GM23338 (cell line): ENCODE measurements around the gene PLD2. TPM values are rescaled to one million over a fixed set of nuclear protein-coding genes. Genes with fewer than 3 reads are reported as not detected.

Experiments
- ATAC-seq: fragments of 200-7000 bp; cut with Tn5 transposase; 3 replicates; pipeline ENCODE4 v1.9.1; 2020
- DNase-seq: peaks from one replicate; pipeline ENCODE4 v3.0.0-alpha.2; 2015; ENCODE audit warnings: low spot score
- H2AFZ ChIP-seq: fragments of 200-600 bp; sonication (generic); 2 replicates; pipeline ENCODE4 v1.8.0; 2016; ENCODE audit warnings: antibody characterized with exemption, mild to moderate bottlenecking, moderate library complexity
- H3F3A ChIP-seq: fragments of 200-600 bp; sonication (generic); replicated peaks from 2 replicates; pipeline ENCODE4 v1.8.0; 2017; ENCODE audit warnings: antibody characterized with exemption, mixed run types, low read depth
- H3K27ac ChIP-seq: fragments of 200-600 bp; sonication (generic); 2 replicates; pipeline ENCODE4 v1.6.1; 2016; ENCODE audit warnings: low read depth
- H3K27me3 ChIP-seq: fragments of 200-600 bp; sonication (generic); 2 replicates; pipeline ENCODE4 v1.8.0; 2016; ENCODE audit warnings: mild to moderate bottlenecking, mixed run types, moderate library complexity; ENCODE audit not compliant: insufficient read depth
- H3K36me3 ChIP-seq: fragments of 200-600 bp; sonication (generic); 2 replicates; pipeline ENCODE4 v1.8.0; 2016; ENCODE audit warnings: mild to moderate bottlenecking; ENCODE audit not compliant: insufficient read depth
- H3K4me1 ChIP-seq: fragments of 200-600 bp; sonication (generic); 2 replicates; pipeline ENCODE4 v1.8.0; 2016; ENCODE audit warnings: mild to moderate bottlenecking, moderate library complexity; ENCODE audit not compliant: insufficient read depth
- H3K4me2 ChIP-seq: fragments of 200-600 bp; sonication (generic); 2 replicates; pipeline ENCODE4 v1.7.1; 2017; ENCODE audit warnings: mixed run types
- H3K4me3 ChIP-seq: fragments of 200-600 bp; sonication (generic); 2 replicates; pipeline ENCODE4 v1.6.1; 2016; ENCODE audit warnings: mixed run types
- H3K79me2 ChIP-seq: fragments of 200-600 bp; sonication (generic); replicated peaks from 2 replicates; pipeline ENCODE4 v1.8.0; 2017; ENCODE audit warnings: mild to moderate bottlenecking; ENCODE audit not compliant: insufficient read depth
- H3K9me2 ChIP-seq: fragments of 200-600 bp; sonication (generic); 2 replicates; pipeline ENCODE4 v1.8.0; 2017; ENCODE audit not compliant: insufficient read depth
- H4K20me1 ChIP-seq: fragments of 200-600 bp; sonication (generic); replicated peaks from 2 replicates; pipeline ENCODE4 v1.8.0; 2017; ENCODE audit warnings: mild to moderate bottlenecking; ENCODE audit not compliant: insufficient read depth
- H3K27ac Mint-ChIP-seq: 2 replicates; pipeline ENCODE4 v1.8.0; 2020; ENCODE audit warnings: inconsistent platforms, mild to moderate bottlenecking, moderate library complexity, mixed read lengths
- H3K27me3 Mint-ChIP-seq: 3 replicates; pipeline ENCODE4 v1.8.0; 2022; ENCODE audit warnings: low read depth, mild to moderate bottlenecking, moderate library complexity, mixed read lengths, inconsistent platforms; ENCODE audit not compliant: insufficient read depth, poor library complexity
- H3K36me3 Mint-ChIP-seq: 3 replicates; pipeline ENCODE4 v1.8.0; 2021; ENCODE audit warnings: low read depth, mild to moderate bottlenecking, inconsistent platforms, moderate library complexity, mixed read lengths
- H3K4me1 Mint-ChIP-seq: 3 replicates; pipeline ENCODE4 v1.8.0; 2020; ENCODE audit warnings: mild to moderate bottlenecking, inconsistent platforms, mixed read lengths
- H3K4me3 Mint-ChIP-seq: 3 replicates; pipeline ENCODE4 v1.8.0; 2021; ENCODE audit warnings: moderate library complexity, mild to moderate bottlenecking, inconsistent platforms, mixed read lengths
- H3K9me3 Mint-ChIP-seq: 3 replicates; pipeline ENCODE4 v1.8.0; 2020; ENCODE audit warnings: moderate library complexity, mild to moderate bottlenecking, inconsistent platforms, mixed read lengths
- CREB1 ChIP-seq: fragments of 250-450 bp; sonication (Bioruptor Pico); IDR thresholded peaks from 2 replicates; pipeline ENCODE4 v1.5.0; 2020; ENCODE audit warnings: low read depth, mild to moderate bottlenecking, moderate library complexity
- CTCF ChIP-seq, 2 experiments: fragments of 200-600 bp in 1 of 2; sonication (generic) in 1 of 2; conservative IDR thresholded peaks; 2 replicates each; pipeline versions ENCODE4 v1.5.1 to v1.6.1; 2016 to 2017; ENCODE audit warnings: antibody characterized with exemption in 2 of 2, low read depth in 2 of 2, mild to moderate bottlenecking in 2 of 2, moderate library complexity in 1 of 2
- ETS1 ChIP-seq: IDR thresholded peaks from 2 replicates; pipeline ENCODE4 v1.6.1; 2016; ENCODE audit warnings: antibody characterized with exemption
- EZH2 ChIP-seq: fragments of 200-600 bp; sonication (generic); IDR thresholded peaks from one replicate; pipeline ENCODE4 v1.8.0; 2017; ENCODE audit warnings: antibody characterized with exemption, mild to moderate bottlenecking, low read depth; ENCODE audit not compliant: unreplicated experiment
- EZH2phosphoT487 ChIP-seq: fragments of 200-600 bp; sonication (generic); IDR thresholded peaks from one replicate; pipeline ENCODE4 v1.8.1; 2018; ENCODE audit warnings: antibody characterized with exemption; ENCODE audit not compliant: unreplicated experiment
- JUNB ChIP-seq: IDR thresholded peaks from one replicate; pipeline ENCODE4 v1.6.1; 2016; ENCODE audit warnings: antibody characterized with exemption; ENCODE audit not compliant: unreplicated experiment
- NANOG ChIP-seq: IDR thresholded peaks from 2 replicates; pipeline ENCODE4 v1.6.1; 2016; ENCODE audit warnings: antibody characterized with exemption, borderline replicate concordance
- POLR2AphosphoS5 ChIP-seq: IDR thresholded peaks from 2 replicates; pipeline ENCODE4 v1.6.1; 2016; ENCODE audit warnings: antibody characterized with exemption, low read depth
- REST ChIP-seq: IDR thresholded peaks from one replicate; pipeline ENCODE4 v1.6.1; 2018; ENCODE audit warnings: antibody characterized with exemption; ENCODE audit not compliant: unreplicated experiment
- STAT1 ChIP-seq: IDR thresholded peaks from one replicate; pipeline ENCODE4 v1.6.1; 2016; ENCODE audit warnings: antibody characterized with exemption; ENCODE audit not compliant: unreplicated experiment
- ZNF114 ChIP-seq: fragments of 250-450 bp; sonication (Bioruptor Pico); IDR thresholded peaks from 2 replicates; pipeline ENCODE4 v1.5.0; 2020; ENCODE audit warnings: mild to moderate bottlenecking, moderate library complexity
- ZNF331 ChIP-seq: fragments of 250-450 bp; sonication (Bioruptor Pico); IDR thresholded peaks from 2 replicates; pipeline ENCODE4 v1.5.0; 2020; ENCODE audit warnings: low read depth, mild to moderate bottlenecking, moderate library complexity
- ZNF462 ChIP-seq: fragments of 250-450 bp; sonication (Bioruptor Pico); IDR thresholded peaks from 2 replicates; pipeline ENCODE4 v1.5.0; 2020; ENCODE audit warnings: mild to moderate bottlenecking, moderate library complexity
- polyA plus RNA-seq: library from polyadenylated mRNA; unstranded; fragments of >200 nt; fragmentation: Nextera tagmentation; extraction: Ambion mirVana; gene quantifications from 2 replicates; pipeline ENCODE4 v1.2.1, GENCODE V29; 2016
- total RNA-seq: library from RNA; depleted of rRNA; stranded (reverse); fragments of >200 nt; shearing (Covaris generic); gene quantifications from 2 replicates; pipeline ENCODE4 v1.2.3, GENCODE V29; 2014

The PLD2 gene
- total and polyA plus RNA-seq, 2 experiments from 2014 or later = 20.2 to 55.9 TPM

GRCh38 chr17:4800462-4801196, 6.3 kb upstream of the PLD2 start:
- peak overlapping the region; percentile 26; the same call in 1 of the 2 replicates for H3K27ac Mint-ChIP-seq
- H3K4me3 Mint-ChIP-seq = no peak overlapping the region
- no peaks in the 10 kb centered on the region; the same call in 1 of the 2 replicates for H4K20me1 ChIP-seq

More at GRCh38 chr17:4800462-4801196, 6.3 kb upstream of the PLD2 start:
- Histone ChIP-seq H2AFZ (no peak overlapping the region), H3K79me2 (peaks cover 16% of the 10 kb centered on the region), H3K27ac (0 out of 2 replicates have a peak overlapping the region, but pooled peaks have one; percentile 19), H3K4me2 (no peak overlapping the region), H3K36me3 (peaks cover 13% of the 10 kb centered on the region; the same call in 1 of the 2 replicates), H3F3A (no peaks in the 10 kb centered on the region; the same call in 1 of the 2 replicates), H3K27me3 (no peaks in the 10 kb centered on the region), H3K9me2 (no peaks in the 10 kb centered on the region), H3K4me3 (no peak overlapping the region), H3K4me1 (peaks cover 4% of the 10 kb centered on the region)
- peaks cover 14% of the 10 kb centered on the region for H3K27me3 Mint-ChIP-seq
- DNase-seq = no peak
- peaks cover 2% of the 10 kb centered on the region; the same call in 1 of the 3 replicates for H3K9me3 Mint-ChIP-seq
- H3K36me3 Mint-ChIP-seq = peaks cover 24% of the 10 kb centered on the region
- TF ChIP-seq CREB1 (CRISPR knock-in tag) = no peak
- no peak for TF ChIP-seq ETS1
- no peak for TF ChIP-seq CTCF (conservative IDR thresholded peaks at IDR 0.05; ENCODE audit: low read depth in 2 of 2)
- TF ChIP-seq ZNF331 = no peak
- TF ChIP-seq ZNF462 (CRISPR knock-in tag) = no peak
- no peak for TF ChIP-seq NANOG
- TF ChIP-seq REST = no peak
- TF ChIP-seq POLR2AphosphoS5 = no peak
- TF ChIP-seq ZNF114 (CRISPR knock-in tag) = no peak
- TF ChIP-seq STAT1 = no peak
- no peak for TF ChIP-seq JUNB
- no peak for TF ChIP-seq EZH2phosphoT487
- TF ChIP-seq EZH2 = no peak
- H3K4me1 Mint-ChIP-seq = peaks cover 7% of the 10 kb centered on the region; the same call in 2 of the 3 replicates
- ATAC-seq = no peak
